HG03025 (cell line): ENCODE measurements around the gene CPA5.

Experiments
- ATAC-seq: cut with Tn5 transposase; IDR thresholded peaks from one replicate; pipeline ENCODE4 v1.9.1; 2021; ENCODE audit warnings: mild to moderate bottlenecking, moderate library complexity; ENCODE audit not compliant: unreplicated experiment, low FRiP score

Gene CPA5

GRCh38 chr7:130393841-130394411, 49.3 kb downstream of the CPA5 start:
- no peak for ATAC-seq

GRCh38 chr7:130394421-130395195, 50.0 kb downstream of the CPA5 start:
- ATAC-seq: no peak

- ATAC-seq: no peak
These were observed 50.8 kb downstream of the CPA5 start for GRCh38 chr7:130395421-130395820.

GRCh38 chr7:130396109-130396508, 51.5 kb downstream of the CPA5 start:
- ATAC-seq: no peak

- ATAC-seq: no peak
These were observed 52.6 kb downstream of the CPA5 start for GRCh38 chr7:130397051-130397757.

GRCh38 chr7:130397758-130398073, 53.1 kb downstream of the CPA5 start:
- ATAC-seq: no peak

GRCh38 chr7:130398526-130399090, 54.0 kb downstream of the CPA5 start:
- no peak for ATAC-seq

GRCh38 chr7:130400120-130400572, 55.5 kb downstream of the CPA5 start:
- no peak for ATAC-seq

GRCh38 chr7:130401101-130401500, 56.5 kb downstream of the CPA5 start:
- ATAC-seq: no peak

- no peak for ATAC-seq
These were observed 57.0 kb downstream of the CPA5 start for GRCh38 chr7:130401578-130401977.

- ATAC-seq: no peak
These were observed 60.4 kb downstream of the CPA5 start for GRCh38 chr7:130405003-130405402.

- no peak for ATAC-seq
These were observed 64.6 kb downstream of the CPA5 start for GRCh38 chr7:130409067-130409711.

GRCh38 chr7:130409712-130410072, 65.1 kb downstream of the CPA5 start:
- no peak for ATAC-seq

GRCh38 chr7:130410868-130411541, 66.4 kb downstream of the CPA5 start:
- ATAC-seq: no peak

- no peak for ATAC-seq
These were observed 68.6 kb downstream of the CPA5 start for GRCh38 chr7:130413201-130413600.

GRCh38 chr7:130415006-130415405, 70.4 kb downstream of the CPA5 start:
- ATAC-seq: no peak

- ATAC-seq: no peak
These were observed 72.6 kb downstream of the CPA5 start for GRCh38 chr7:130417213-130417612.

- no peak for ATAC-seq
These were observed 73.7 kb downstream of the CPA5 start for GRCh38 chr7:130418306-130418705.
